ENCODE data around the gene MBOAT2. TPM values are rescaled to one million over a fixed set of nuclear protein-coding genes. Genes with fewer than 3 reads are reported as not detected.

MBOAT2 gene
- total and polyA plus RNA-seq, 2 of the 13 experiments (the other 11 are each of a cell fraction or from before 2014, with no cell fraction given): 0.11 to 0.36 TPM

DNA sequence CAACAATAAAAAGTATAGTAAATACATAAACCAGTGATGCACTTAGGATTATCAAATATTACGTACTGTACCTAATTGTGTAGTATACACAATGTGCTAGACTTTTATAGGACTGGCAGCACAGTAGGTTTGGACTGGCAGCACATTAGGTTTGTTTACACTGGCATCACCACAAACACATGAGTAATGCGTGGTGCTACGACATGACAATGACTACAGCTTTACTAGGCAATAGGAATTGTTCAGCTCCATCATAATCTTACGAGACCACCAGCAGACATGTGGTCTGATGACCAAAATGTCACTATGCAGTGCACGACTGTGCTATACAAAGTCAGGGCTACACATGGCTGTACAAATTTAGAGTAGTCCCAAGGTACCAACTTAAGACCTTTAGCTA lies 2.3 kb downstream of the MBOAT2 start:
- no peak for ATAC-seq
- 34% methylated on average over 5 of the region's 5 CpGs for WGBS (ENCODE audit: low lambda C conversion rate)
- Histone ChIP-seq H3K4me1 (ENCODE audit: insufficient read depth, low read length) (no peaks in the 10 kb centered on the region), H3K4me3 (replicated peaks in 1 of 3; ENCODE audit: insufficient read depth in 1 of 3, low read depth in 2 of 3, low read length in 3 of 3) (no peak overlapping the region), H3K9me3 (ENCODE audit: low read length) (no peaks in the 10 kb centered on the region), H3K27ac (ENCODE audit: extremely low read length, insufficient read depth, low read length) (no peak overlapping the region), H3K27me3 (ENCODE audit: control insufficient read depth in 1 of 2, insufficient read depth in 2 of 2, low read length in 2 of 2) (peaks cover 0 to 46% of the 10 kb centered on the region in 2 experiments; a peak in 4 of 5 replicates), H4K20me1 (ENCODE audit: insufficient read depth, low read length) (no peaks in the 10 kb centered on the region), H2AFZ (ENCODE audit: low read length) (no peak overlapping the region), H3K4me2 (ENCODE audit: low read depth, low read length) (no peak overlapping the region), H3K79me2 (ENCODE audit: insufficient read depth, low read length) (no peaks in the 10 kb centered on the region), H3K36me3 (replicated peaks in 1 of 2; ENCODE audit: control insufficient read depth in 1 of 2, insufficient read depth in 2 of 2, low read length in 2 of 2) (no peaks in the 10 kb centered on the region), H3K9ac (ENCODE audit: insufficient read depth, low read depth, low read length) (no peak overlapping the region)
- POLR2A ChIA-PET: no interaction called here
- FAIRE-seq: no peak
- in situ Hi-C loops (cut with HindIII; ENCODE audit: extremely low pct_ligation_motif_present, low pct_unique_long_range_greater_than_20kb) (no loop called here), intact Hi-C loops (cut with micrococcal nuclease; ENCODE audit: unreplicated experiment) (no loop called here)
- no TSS peak for BruUV-seq (replicated peaks)
- CTCF ChIA-PET (ENCODE audit: low intra/inter-chr PET ratio, low total read pairs): no interaction called here
- DNase-seq (ENCODE audit: low spot score): no peak
- TF ChIP-seq CBFB (CRISPR knock-in tag; IDR thresholded peaks at IDR 0.05) (no peak), ZGPAT (CRISPR knock-in tag; IDR thresholded peaks at IDR 0.05) (no peak), ZNF281 (CRISPR knock-in tag; IDR thresholded peaks at IDR 0.05; ENCODE audit: borderline replicate concordance) (no peak), EHMT2 (IDR thresholded peaks at IDR 0.05; ENCODE audit: borderline replicate concordance, low read depth, low read length) (no peak)

DNA sequence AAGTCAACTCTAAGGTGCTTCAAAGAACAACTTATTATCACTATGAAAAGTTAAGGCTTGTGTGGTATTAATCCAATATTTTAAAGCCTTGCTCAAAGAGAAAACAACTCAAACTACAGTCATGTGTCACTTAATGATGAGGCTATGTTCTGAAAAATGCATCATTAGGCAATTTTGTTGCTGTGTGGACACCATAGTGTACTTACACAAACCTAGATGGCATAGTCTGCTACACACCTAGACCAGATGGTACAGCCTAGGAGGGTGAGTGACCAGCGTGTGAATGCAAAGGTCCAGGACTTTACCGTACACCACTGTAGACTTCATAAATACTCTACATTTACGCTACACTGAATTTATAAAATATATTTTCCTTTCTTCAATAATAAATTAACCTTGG lies 3.0 kb downstream of the MBOAT2 start:
- intact Hi-C loops (cut with micrococcal nuclease; ENCODE audit: unreplicated experiment): no loop called here
- no peak for ATAC-seq
- FAIRE-seq: no peak
- Histone ChIP-seq H3K4me1 (ENCODE audit: insufficient read depth, low read length) (no peaks in the 10 kb centered on the region), H3K79me2 (ENCODE audit: insufficient read depth, low read length) (no peaks in the 10 kb centered on the region), H3K36me3 (replicated peaks in 1 of 2; ENCODE audit: control insufficient read depth in 1 of 2, insufficient read depth in 2 of 2, low read length in 2 of 2) (no peaks in the 10 kb centered on the region), H3K9me3 (ENCODE audit: low read length) (no peaks in the 10 kb centered on the region), H3K27me3 (ENCODE audit: control insufficient read depth in 1 of 2, insufficient read depth in 2 of 2, low read length in 2 of 2) (peaks cover 0 to 47% of the 10 kb centered on the region in 2 experiments; a peak in 4 of 5 replicates), H3K4me2 (ENCODE audit: low read depth, low read length) (no peak overlapping the region), H3K4me3 (replicated peaks in 1 of 3; ENCODE audit: insufficient read depth in 1 of 3, low read depth in 2 of 3, low read length in 3 of 3) (no peak overlapping the region), H4K20me1 (ENCODE audit: insufficient read depth, low read length) (no peaks in the 10 kb centered on the region), H2AFZ (ENCODE audit: low read length) (no peak overlapping the region), H3K9ac (ENCODE audit: insufficient read depth, low read depth, low read length) (no peak overlapping the region), H3K27ac (ENCODE audit: extremely low read length, insufficient read depth, low read length) (no peak overlapping the region)
- CTCF ChIA-PET (ENCODE audit: low intra/inter-chr PET ratio, low total read pairs): no interaction called here
- TF ChIP-seq ZNF280D (CRISPR knock-in tag; IDR thresholded peaks at IDR 0.05) (no peak), ZBTB7B (CRISPR knock-in tag; IDR thresholded peaks at IDR 0.05) (no peak), SOX5 (CRISPR knock-in tag; IDR thresholded peaks at IDR 0.05; ENCODE audit: borderline replicate concordance) (no peak)
- DNase-seq (ENCODE audit: low spot score): no peak
- in situ Hi-C loops (cut with HindIII; ENCODE audit: extremely low pct_ligation_motif_present, low pct_unique_long_range_greater_than_20kb): no loop called here
- WGBS (ENCODE audit: low lambda C conversion rate): 73% methylated on average over 3 of the region's 3 CpGs
- BruUV-seq (replicated peaks): no TSS peak
- POLR2A ChIA-PET: no interaction called here

Measured in HepG2 (cell line).